Pancreas (tissue), 10 donors: Measurements from ENCODE around the gene GPR35. TPM values are rescaled to one million over a fixed set of nuclear protein-coding genes. Genes with fewer than 3 reads are reported as not detected.
"Not testable (repeated sequence)": the region's sequence is repeated elsewhere in the genome, so short reads cannot be mapped to it uniquely, and the experiment has no call there.

Experiments used
- ATAC-seq, 4 donors: fragments of 200-7000 bp; cut with Tn5 transposase; one replicate each; pipeline versions ENCODE4 v1.8.0 to v1.9.1; 2020; ENCODE audit warnings: mild to moderate bottlenecking in 4 of 4, moderate library complexity in 4 of 4
- DNase-seq, 6 donors: peaks; one replicate each; pipeline ENCODE4 v3.0.0-alpha.2; 2020
- FAIRE-seq: peaks from 2 replicates; lab custom pipeline; 2012; peaks lifted over from hg19 to GRCh38; lab: Jason Lieb, UNC
- H3K27ac ChIP-seq, 4 donors: fragments of 200-600 bp; sonication (generic); 1 replicate in 3 of 4; 2 replicates in 1 of 4; pipeline versions ENCODE4 v1.5.0 to v1.8.0; 2020
- H3K27me3 ChIP-seq, 4 donors: fragments of 200-600 bp; one replicate each; pipeline ENCODE4 v1.8.0; 2021
- H3K36me3 ChIP-seq, 3 donors: fragments of 200-600 bp; sonication (generic) in 1 of 3; one replicate each; pipeline versions ENCODE4 v1.5.0 to v1.8.0; 2020 to 2021
- H3K4me1 ChIP-seq, 3 donors: fragments of 200-600 bp; one replicate each; pipeline ENCODE4 v1.8.0; 2021
- H3K4me3 ChIP-seq, 4 donors: fragments of 200-600 bp; sonication (generic) in 2 of 4; one replicate each; pipeline versions ENCODE4 v1.5.0 to v1.8.0; 2020 to 2021
- H3K9me3 ChIP-seq, 4 donors: fragments of 200-600 bp; one replicate each; pipeline ENCODE4 v1.8.0; 2021
- CTCF ChIP-seq, 4 donors: fragments of 200-600 bp; sonication (generic) in 3 of 4; IDR thresholded peaks; one replicate each; pipeline versions ENCODE4 v1.5.0 to v1.8.0; 2021; ENCODE audit warnings: antibody characterized with exemption in 4 of 4
- WGBS, 2 donors: extraction: QIAGEN DNeasy Blood & Tissue Kit; methylation state at CpG; one replicate each; pipeline ENCODE4 v1.1.7; 2013; 5-methylcytosine and 5-hydroxymethylcytosine counted together
- intact Hi-C, 3 donors: fragments of 100-400 bp; cut with DNase I; formaldehyde crosslinking; loops; one replicate each; pipeline versions ENCODE4 v1.11.1 to v1.14.2; 2022
- polyA plus RNA-seq, 2 donors: library from polyadenylated mRNA; stranded (reverse); fragments of 200-250 nt; gene quantifications; one replicate each; pipeline ENCODE4 v1.2.3, GENCODE V29; 2013
- total RNA-seq, 6 donors: library from RNA; stranded (reverse); fragmentation: NEBNext Ultra II Directional in 4 of 6; extraction: Animal tissue kit (Norgen Biotek cat#: 25700) in 4 of 6; gene quantifications; one replicate each; pipeline versions ENCODE4 v1.2.1 to v1.2.4, GENCODE V29; 2021 to 2023
- donor health status: healthy with polysubstance abuse.
- donor health status: DM: no; HTN: no; CAD: no; lungs with moderate emphysema.
- donor health status: DM: no; HTN: no; CAD: no.
- donor health status: control.
- donor health status: control.
- donor health status: Bipolar disorder and iron deficiency.
- donor health status: DM: yes; HTN: yes; CAD: no.
- donor health status: DM: no; HTN: no; CAD: no.
- donor health status: DM: no; HTN: no; CAD: no.
- donor health status: DM: yes; HTN: yes; CAD: no.

GPR35 gene
- total and polyA plus RNA-seq, 8 donors = 0.35 to 4.6 (median 1.0) TPM

- intact Hi-C loops = no loop called here
- WGBS, 2 donors = 57 to 58% methylated on average over 7 of the region's 7 CpGs
- no peak for FAIRE-seq
- Histone ChIP-seq H3K4me1 (peaks cover 0 to 3% (median 0%) of the 10 kb centered on the region in 3 donors), H3K27ac (no peak overlapping the region), H3K36me3 (no peaks in the 10 kb centered on the region), H3K27me3 (peaks cover 0 to 15% (median 3%) of the 10 kb centered on the region in 4 donors), H3K9me3 (no peaks in the 10 kb centered on the region), H3K4me3 (no peak overlapping the region)
- TF ChIP-seq CTCF (IDR thresholded peaks at IDR 0.05) = no peak
- no peak for ATAC-seq
- no peak for DNase-seq
These were observed 45.1 kb downstream of the GPR35 start for GRCh38 chr2:240670402-240670801.

- DNase-seq (no peak), FAIRE-seq (no peak), ATAC-seq (no peak)
- H3K36me3 ChIP-seq = no peaks in the 10 kb centered on the region
- peaks cover 0 to 3% (median 0%) of the 10 kb centered on the region in 3 donors for H3K4me1 ChIP-seq
- TF ChIP-seq CTCF (IDR thresholded peaks at IDR 0.05) = no peak
- H3K4me3 ChIP-seq = no peak overlapping the region
- 58 to 68% methylated on average over 4 of the region's 4 CpGs for WGBS, 2 donors
- intact Hi-C loops = no loop called here
- no peak overlapping the region for H3K27ac ChIP-seq
- H3K27me3 ChIP-seq = peaks cover 0 to 15% (median 3%) of the 10 kb centered on the region in 4 donors
- no peaks in the 10 kb centered on the region for H3K9me3 ChIP-seq
These were observed 45.7 kb downstream of the GPR35 start for GRCh38 chr2:240670950-240671349.

- DNase-seq = peak in 1 of 6 donors; percentile 69
- Histone ChIP-seq H3K27me3 (peaks cover 0 to 10% (median 1%) of the 10 kb centered on the region in 4 donors), H3K36me3 (no peaks in the 10 kb centered on the region), H3K27ac (no peak overlapping the region), H3K4me3 (no peak overlapping the region), H3K9me3 (no peaks in the 10 kb centered on the region), H3K4me1 (peaks cover 0 to 3% (median 0%) of the 10 kb centered on the region in 3 donors)
- no peak for ATAC-seq
- WGBS, 2 donors = 36 to 39% methylated on average over 46 of the region's 46 CpGs
- no peak for FAIRE-seq
- intact Hi-C loops = no loop called here
- TF ChIP-seq CTCF (IDR thresholded peaks at IDR 0.05) = no peak
These were observed 46.9 kb downstream of the GPR35 start for GRCh38 chr2:240672076-240672700.

- intact Hi-C loops = no loop called here
- ATAC-seq = peak in 1 of 4 donors; percentile 13
- Histone ChIP-seq H3K4me3 (no peak overlapping the region), H3K9me3 (no peaks in the 10 kb centered on the region), H3K27ac (no peak overlapping the region), H3K36me3 (no peaks in the 10 kb centered on the region), H3K4me1 (peaks cover 0 to 3% (median 0%) of the 10 kb centered on the region in 3 donors), H3K27me3 (peaks cover 0 to 4% (median 0%) of the 10 kb centered on the region in 4 donors)
- DNase-seq = peak in 4 of 6 donors; percentile 35 to 77 (median 54)
- no peak for TF ChIP-seq CTCF (IDR thresholded peaks at IDR 0.05)
- no peak for FAIRE-seq
- WGBS, 2 donors = 4% methylated on average over 49 to 55 of the region's 55 CpGs
These were observed 47.5 kb downstream of the GPR35 start for GRCh38 chr2:240672701-240673190.

GRCh38 chr2:240674461-240675184, 49.3 kb downstream of the GPR35 start:
- WGBS, 2 donors = 8 to 21% methylated on average over 11 to 13 of the region's 16 CpGs
- DNase-seq = peak in 3 of 6 donors; percentile 40 to 62 (median 44)

GRCh38 chr2:240675345-240675744, 50.1 kb downstream of the GPR35 start:
- H3K36me3 ChIP-seq, H3K27ac ChIP-seq, DNase-seq, H3K27me3 ChIP-seq, H3K4me1 ChIP-seq, intact Hi-C loops, FAIRE-seq, H3K9me3 ChIP-seq, H3K4me3 ChIP-seq: not testable (repeated sequence)
- peak; percentile 80 to 91 (median 84) for ATAC-seq
- no CpG with 5 or more reads among the region's 24 CpGs for WGBS, 2 donors

More at GRCh38 chr2:240674461-240675184, 49.3 kb downstream of the GPR35 start:
- H3K36me3 ChIP-seq, H3K27me3 ChIP-seq, FAIRE-seq, H3K4me1 ChIP-seq, H3K27ac ChIP-seq, intact Hi-C loops, H3K4me3 ChIP-seq, H3K9me3 ChIP-seq: not testable (repeated sequence)
- peak in 2 of 4 donors; percentile 4 to 18 for ATAC-seq

- H3K4me3 ChIP-seq, H3K36me3 ChIP-seq, FAIRE-seq, H3K9me3 ChIP-seq, H3K4me1 ChIP-seq, H3K27ac ChIP-seq, H3K27me3 ChIP-seq, DNase-seq, ATAC-seq, intact Hi-C loops: not testable (repeated sequence)
- WGBS, 2 donors = 61 to 72% methylated on average over 3 to 6 of the region's 14 CpGs
These were observed 52.8 kb downstream of the GPR35 start for GRCh38 chr2:240678043-240678442.

GRCh38 chr2:240678909-240679308, 53.6 kb downstream of the GPR35 start:
- H3K36me3 ChIP-seq, H3K9me3 ChIP-seq, intact Hi-C loops, H3K4me3 ChIP-seq, DNase-seq, H3K4me1 ChIP-seq, ATAC-seq, H3K27me3 ChIP-seq, H3K27ac ChIP-seq, FAIRE-seq: not testable (repeated sequence)
- WGBS, 2 donors = no CpG with 5 or more reads among the region's 19 CpGs
